Effector CD8-positive, alpha-beta T cell (primary cell): ENCODE measurements around the gene UBE2Q1.
A peak's percentile ranks its signal among the peaks of the same experiment; 100 is the strongest.
"Not testable (repeated sequence)": the region's sequence is repeated elsewhere in the genome, so short reads cannot be mapped to it uniquely, and the experiment has no call there.

Experiments
- DNase-seq: peaks from one replicate; lab custom pipeline; 2025; lab: John Stamatoyannopoulos, UW

Gene UBE2Q1

DNA sequence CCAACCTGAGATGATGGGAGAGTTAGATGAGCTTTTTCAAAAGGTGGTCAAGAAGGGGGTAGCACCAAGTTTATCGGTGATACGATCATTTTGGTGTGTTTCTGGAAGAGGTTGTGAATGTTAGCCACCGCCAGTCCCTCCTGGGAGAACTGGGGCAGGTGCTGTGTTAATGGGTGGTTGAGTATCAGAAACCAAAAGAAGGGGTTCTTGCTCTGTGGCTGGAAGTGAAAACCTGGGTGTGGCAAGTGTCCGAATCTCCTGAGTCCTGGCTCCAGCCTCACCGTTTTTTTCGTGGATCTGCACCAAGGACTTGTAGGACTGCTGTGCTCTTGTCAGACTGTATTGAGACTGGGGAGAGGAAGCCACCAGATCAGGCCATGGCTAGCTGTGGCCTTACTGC lies 7.8 kb downstream of the UBE2Q1 start:
- no peak for DNase-seq

GRCh38 chr1:154550070-154550469 lies 8.4 kb downstream of the UBE2Q1 start:
- no peak for DNase-seq

GRCh38 chr1:154549202-154549770 lies 9.2 kb downstream of the UBE2Q1 start:
- no peak for DNase-seq

GRCh38 chr1:154548028-154548427 lies 10.4 kb downstream of the UBE2Q1 start:
- no peak for DNase-seq

- no peak for DNase-seq
Measured at GRCh38 chr1:154547105-154547732, 11.2 kb downstream of the UBE2Q1 start.

GRCh38 chr1:154546264-154547063 lies 12.0 kb downstream of the UBE2Q1 start:
- peak; percentile 18 for DNase-seq

- DNase-seq, result no peak
Measured at GRCh38 chr1:154541231-154541630, 17.2 kb downstream of the UBE2Q1 start.

DNA sequence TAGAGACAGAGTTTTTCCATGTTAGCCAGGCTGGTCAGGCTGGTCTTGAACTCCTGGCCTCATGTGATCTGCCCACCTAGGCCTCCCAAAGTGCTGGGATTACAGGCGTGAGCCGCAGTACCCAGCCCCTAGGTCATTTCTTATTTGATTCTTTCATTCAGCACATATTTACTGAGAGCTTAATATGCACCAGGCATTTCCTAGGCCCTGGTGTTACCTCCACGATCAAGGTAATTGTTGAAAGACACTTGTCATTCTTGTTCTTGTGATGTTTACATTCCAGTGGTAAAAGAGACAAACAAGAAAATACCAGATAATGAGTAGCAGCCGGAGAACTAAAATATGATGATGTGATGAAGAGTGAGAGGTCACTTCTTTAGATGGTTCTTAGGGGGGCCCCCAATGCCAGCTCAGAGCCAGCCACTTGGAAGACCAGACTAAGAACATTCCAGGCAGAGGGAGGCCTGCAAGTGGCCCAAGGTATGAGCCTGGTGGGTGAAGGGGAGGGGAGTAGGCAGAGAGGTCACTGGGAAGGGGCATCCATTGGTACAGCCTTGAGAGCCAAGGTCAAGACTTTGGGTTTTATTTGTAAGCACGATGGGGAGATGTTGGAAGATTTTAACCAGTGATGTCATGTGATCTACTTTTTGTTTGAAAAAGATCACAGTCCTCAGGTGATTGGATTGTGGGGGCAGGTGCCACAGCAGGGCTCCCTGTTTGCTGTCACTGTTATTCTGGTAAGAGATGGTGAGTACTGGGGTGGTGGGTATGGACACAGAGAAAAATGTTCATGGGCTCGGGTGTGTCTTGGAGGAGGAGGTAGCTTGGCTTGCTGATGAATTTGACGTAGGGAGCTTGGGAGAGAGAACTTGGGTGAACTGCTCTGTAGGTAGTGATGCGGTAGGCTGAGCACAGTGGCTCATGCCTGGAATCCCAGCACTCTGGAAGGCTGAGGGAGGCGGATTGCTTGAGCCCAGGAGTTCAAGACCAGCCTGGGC lies 18.7 kb downstream of the UBE2Q1 start:
- no peak for DNase-seq

GRCh38 chr1:154536570-154536969 lies 21.9 kb downstream of the UBE2Q1 start:
- DNase-seq, result no peak

GRCh38 chr1:154533952-154534844 lies 24.3 kb downstream of the UBE2Q1 start:
- DNase-seq, result no peak

DNA sequence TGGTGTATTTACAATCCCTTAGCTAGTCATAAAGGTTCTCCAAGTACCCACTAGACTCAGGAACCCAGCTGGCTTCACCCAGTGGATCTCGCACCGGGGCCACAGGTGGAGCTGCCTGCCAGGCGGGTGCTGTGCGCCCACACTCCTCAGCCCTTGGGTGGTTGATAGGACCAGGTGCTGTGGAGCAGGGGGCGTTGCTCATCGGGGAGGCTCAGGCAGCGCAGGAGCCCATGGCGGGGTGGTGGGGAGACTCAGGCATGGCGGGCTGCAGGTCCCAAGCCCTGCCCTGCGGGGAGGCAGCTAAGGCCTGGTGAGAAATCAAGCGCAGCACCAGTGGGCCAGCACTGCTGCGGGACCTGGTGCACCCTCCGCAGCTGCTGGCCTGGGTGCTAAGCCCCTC lies 26.5 kb downstream of the UBE2Q1 start:
- DNase-seq, result not testable (repeated sequence)

DNA sequence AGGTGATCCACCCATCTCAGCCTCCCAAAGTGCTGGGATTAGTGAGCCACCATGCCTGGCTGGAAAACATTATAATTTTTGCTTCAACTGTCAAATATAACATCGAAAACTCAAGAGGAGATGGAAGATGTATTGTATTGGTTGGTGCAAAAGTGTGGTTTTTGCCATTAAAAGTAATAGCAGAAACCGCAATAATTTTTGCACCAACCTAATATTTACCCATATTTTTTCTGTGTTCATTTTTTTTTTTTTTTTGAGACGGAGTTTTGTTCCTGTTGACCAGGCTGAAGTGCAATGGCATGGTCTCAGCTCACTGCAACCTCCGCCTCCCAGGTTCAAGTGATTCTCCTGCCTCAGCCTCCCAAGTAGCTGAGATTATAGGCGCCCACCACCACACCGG lies 29.2 kb downstream of the UBE2Q1 start:
- DNase-seq, result no peak

GRCh38 chr1:154527192-154527591 lies 31.3 kb downstream of the UBE2Q1 start:
- no peak for DNase-seq

GRCh38 chr1:154524881-154525280 lies 33.6 kb downstream of the UBE2Q1 start:
- DNase-seq, result no peak

DNA sequence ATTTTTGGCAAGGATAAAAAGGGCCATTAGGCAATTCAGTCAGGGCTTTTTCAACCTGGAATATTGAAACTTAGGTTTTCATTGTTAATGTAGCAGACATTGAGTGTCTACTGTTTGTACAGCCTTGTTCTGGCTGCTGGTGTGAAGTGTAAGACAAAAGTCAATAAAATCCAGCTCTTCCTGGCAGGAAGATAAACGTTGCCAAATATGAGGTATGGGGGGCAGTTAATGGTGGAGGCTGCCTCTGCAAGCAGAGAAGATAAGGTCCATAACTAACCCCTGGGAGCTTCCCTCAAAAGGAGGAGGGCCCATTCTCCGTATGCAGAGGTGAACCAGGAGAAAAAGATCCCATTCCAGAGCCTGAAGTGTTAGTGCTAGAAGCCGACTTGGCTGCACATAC lies 36.8 kb downstream of the UBE2Q1 start:
- DNase-seq, result no peak

- no peak for DNase-seq
Measured at GRCh38 chr1:154520333-154520732, 38.1 kb downstream of the UBE2Q1 start.

DNA sequence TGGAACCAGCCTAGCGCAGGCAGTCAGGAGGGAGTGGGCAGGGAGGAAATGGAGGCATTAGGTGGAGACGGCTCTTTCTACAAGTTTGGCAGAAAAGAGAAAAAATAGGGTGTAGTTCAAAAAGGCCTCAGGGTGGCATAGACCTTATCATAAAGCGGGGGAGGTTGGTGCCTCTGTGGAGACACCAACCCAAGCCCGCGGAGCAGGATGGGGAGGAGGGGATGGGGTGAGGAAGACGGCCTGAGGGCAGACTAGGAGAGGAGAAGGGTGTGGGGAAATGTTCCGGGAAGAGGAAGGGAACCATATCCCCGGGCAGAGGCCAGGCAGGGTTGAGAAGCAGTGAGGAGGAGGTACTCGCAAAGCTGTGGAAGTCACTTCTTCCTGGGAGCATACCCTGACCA lies 38.9 kb downstream of the UBE2Q1 start:
- DNase-seq, result no peak

DNA sequence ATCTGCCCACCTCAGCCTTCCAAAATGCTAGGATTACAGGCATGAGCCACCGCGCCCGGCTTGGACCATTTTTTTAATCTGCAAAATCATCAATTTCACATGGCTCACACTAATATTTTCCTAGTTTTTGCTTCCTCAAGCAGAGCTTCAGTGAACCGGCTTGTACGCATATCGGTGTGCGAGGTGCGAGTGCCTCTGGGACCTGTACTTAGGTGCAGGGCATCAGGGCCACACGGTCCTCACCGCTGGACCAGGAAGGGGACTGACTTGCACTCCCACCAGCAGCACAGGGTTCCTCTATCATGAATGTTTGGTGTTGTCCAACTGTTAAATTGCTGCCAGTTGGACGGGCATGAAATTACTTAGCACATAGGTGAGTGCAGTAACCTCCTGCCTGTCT lies 40.8 kb downstream of the UBE2Q1 start:
- no peak for DNase-seq

DNA sequence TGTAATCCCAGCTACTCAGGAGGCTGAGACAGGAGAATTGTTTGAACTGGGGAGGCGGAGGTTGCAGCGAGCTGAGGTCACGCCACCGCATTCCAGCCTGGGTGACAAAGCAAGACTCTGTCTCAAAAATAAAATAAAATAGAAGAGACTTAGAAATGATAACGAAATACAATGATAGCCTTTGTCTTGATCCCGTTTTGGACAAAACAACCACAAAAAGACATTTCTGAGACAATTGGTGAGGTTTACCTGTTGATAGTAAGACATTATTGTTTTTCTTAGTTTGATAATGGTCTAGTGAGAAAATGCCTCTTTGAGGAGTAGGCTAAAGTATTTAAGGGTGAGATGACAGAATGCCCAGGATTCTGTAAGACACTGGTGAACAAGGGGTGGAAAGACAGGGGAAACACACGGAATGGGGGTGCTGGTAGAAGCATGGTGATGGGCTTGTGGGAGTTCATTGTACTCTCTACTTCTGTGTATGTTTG lies 44.4 kb downstream of the UBE2Q1 start:
- no peak for DNase-seq

DNA sequence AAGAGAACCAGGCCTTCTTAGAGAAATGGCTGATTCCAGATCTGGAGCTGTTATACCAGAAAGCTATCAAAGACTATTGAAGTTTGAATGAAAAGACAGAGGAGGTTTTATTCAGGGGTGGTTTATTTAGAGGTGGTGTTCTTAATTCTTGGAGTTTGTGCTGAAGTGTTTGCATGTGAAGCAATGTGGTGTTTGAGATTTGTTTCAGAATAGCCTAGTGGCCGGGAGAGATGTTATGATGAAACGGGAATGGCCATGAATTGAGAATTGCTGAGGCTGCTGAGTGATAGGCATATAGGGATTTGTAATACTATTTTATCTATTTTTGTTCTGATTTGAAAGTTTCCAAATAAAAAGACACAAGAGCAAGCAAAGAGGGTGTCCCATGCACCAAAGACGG lies 45.7 kb downstream of the UBE2Q1 start:
- no peak for DNase-seq

DNA sequence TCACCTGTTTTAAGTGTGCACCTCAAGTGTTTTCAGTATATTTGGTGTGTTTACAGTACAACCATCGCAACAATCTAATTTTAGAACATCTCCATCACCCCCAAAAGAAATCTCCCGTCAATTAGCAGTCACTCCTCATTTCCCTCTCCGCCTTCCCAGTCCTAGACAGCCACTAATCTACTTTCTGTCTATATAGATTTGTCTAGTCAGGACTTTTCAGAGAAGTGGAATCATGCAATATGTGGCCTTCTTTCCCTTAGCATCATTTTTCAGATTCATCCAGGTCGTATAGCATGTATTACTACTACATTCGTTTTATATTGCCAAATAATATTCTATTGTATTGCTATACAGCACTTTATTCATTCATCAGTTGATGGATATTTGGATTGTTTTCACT lies 54.6 kb downstream of the UBE2Q1 start:
- DNase-seq, result no peak
